Measurements from ENCODE around the gene TMEM163.
"Not testable (repeated sequence)": the region's sequence is repeated elsewhere in the genome, so short reads cannot be mapped to it uniquely, and the experiment has no call there.

Gene TMEM163

GRCh38 chr2:134568413-134568812, 150.4 kb downstream of the TMEM163 start:
- H3K4me3 ChIP-seq (ENCODE audit: low read depth, low read length) = no peak overlapping the region
- TF ChIP-seq, protein P1, sequence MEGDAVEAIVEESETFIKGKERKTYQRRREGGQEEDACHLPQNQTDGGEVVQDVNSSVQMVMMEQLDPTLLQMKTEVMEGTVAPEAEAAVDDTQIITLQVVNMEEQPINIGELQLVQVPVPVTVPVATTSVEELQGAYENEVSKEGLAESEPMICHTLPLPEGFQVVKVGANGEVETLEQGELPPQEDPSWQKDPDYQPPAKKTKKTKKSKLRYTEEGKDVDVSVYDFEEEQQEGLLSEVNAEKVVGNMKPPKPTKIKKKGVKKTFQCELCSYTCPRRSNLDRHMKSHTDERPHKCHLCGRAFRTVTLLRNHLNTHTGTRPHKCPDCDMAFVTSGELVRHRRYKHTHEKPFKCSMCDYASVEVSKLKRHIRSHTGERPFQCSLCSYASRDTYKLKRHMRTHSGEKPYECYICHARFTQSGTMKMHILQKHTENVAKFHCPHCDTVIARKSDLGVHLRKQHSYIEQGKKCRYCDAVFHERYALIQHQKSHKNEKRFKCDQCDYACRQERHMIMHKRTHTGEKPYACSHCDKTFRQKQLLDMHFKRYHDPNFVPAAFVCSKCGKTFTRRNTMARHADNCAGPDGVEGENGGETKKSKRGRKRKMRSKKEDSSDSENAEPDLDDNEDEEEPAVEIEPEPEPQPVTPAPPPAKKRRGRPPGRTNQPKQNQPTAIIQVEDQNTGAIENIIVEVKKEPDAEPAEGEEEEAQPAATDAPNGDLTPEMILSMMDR (IDR thresholded peaks at IDR 0.05; ENCODE audit: borderline replicate concordance, insufficient read depth, low read depth, low read length) = no peak

- H3K4me3 ChIP-seq (ENCODE audit: low read depth, low read length) = no peak overlapping the region
- TF ChIP-seq, protein P1 (IDR thresholded peaks at IDR 0.05; ENCODE audit: borderline replicate concordance, insufficient read depth, low read depth, low read length) = no peak
Observed at GRCh38 chr2:134567666-134568065, 151.1 kb downstream of the TMEM163 start.

DNA sequence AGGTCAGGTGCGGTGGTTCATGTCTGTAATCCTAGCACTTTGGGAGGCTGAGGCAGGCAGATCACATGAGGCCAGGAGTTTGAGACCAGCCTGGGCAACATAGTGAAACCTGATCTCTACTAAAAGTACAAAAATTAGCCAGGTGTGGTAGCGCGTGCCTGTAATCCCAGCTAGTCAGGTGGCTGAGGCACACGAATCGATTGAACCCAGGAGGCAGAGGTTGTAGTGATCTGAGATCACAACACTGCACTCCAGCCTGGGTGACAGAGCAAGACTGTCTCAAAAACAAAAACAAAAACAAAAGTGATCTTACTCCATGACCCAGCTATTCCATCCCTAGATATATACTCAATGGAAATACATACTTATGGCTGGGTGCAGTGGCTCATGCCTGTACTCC, 153.8 kb downstream of the TMEM163 start:
- not testable (repeated sequence) for H3K4me3 ChIP-seq (ENCODE audit: low read depth, low read length)

DNA sequence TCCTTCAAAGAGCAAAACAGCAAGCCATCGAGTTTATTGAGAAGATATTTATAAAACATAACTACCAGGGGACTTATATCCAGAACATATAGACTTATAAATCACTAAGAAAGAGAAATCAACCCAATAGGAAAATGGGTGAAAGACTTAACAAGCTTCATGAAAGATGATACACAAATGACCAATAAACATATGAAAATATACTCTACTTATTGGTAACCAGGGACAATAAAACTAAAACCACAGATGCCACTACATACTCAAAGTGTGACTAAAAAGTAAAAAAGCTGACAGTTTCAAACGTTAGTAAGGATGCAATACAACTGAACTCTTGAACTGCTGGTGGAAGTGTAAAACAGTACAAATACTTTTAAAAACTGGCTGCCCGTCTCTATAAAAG, 154.3 kb downstream of the TMEM163 start:
- TF ChIP-seq, protein P1 (IDR thresholded peaks at IDR 0.05; ENCODE audit: borderline replicate concordance, insufficient read depth, low read depth, low read length) = no peak
- no peak overlapping the region for H3K4me3 ChIP-seq (ENCODE audit: low read depth, low read length)

GRCh38 chr2:134558208-134558830, 160.5 kb downstream of the TMEM163 start:
- H3K4me3 ChIP-seq (ENCODE audit: low read depth, low read length) = no peak overlapping the region
- TF ChIP-seq, protein P1 (IDR thresholded peaks at IDR 0.05; ENCODE audit: borderline replicate concordance, insufficient read depth, low read depth, low read length) = no peak

DNA sequence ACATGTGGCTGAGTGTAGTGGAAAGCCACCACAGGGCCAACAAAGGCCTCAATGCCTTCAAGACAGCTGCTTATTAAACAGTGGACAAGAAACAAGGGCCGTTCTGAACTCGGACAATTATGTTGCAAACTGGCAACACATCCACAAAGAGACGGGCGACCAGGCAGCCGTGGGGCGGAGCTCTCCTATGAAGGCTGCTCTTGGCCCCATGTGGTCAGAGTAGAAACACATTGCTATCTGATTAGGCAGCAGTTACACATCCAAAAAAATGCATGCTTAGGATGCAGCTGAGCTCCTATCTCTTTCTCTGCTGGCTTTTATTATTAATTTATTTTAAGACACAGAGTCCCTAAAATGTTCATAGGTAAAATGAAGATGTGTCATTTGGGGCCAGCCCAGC, 163.4 kb downstream of the TMEM163 start:
- H3K4me3 ChIP-seq (ENCODE audit: low read depth, low read length) = no peak overlapping the region
- TF ChIP-seq, protein P1 (IDR thresholded peaks at IDR 0.05; ENCODE audit: borderline replicate concordance, insufficient read depth, low read depth, low read length) = no peak

DNA sequence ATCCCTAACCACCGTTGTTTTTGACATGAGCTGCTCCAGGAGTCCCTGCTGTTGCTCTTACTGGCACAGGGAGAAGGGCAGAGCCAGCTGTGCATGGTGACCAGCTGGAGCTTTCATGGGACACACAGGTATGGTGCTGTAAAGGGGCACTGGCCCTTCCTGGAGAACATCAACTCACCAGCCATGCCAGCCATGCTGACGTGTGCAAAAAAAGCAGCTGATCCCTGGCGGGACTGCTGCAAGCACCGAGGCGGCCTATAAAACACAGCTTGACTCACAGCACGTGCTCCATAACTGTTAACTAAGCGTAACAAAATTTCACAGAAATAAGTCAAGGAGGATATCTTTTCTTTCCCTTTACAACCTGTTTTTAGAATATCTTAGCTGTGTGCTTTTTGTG, 165.1 kb downstream of the TMEM163 start:
- H3K4me3 ChIP-seq (ENCODE audit: low read depth, low read length) = no peak overlapping the region
- TF ChIP-seq, protein P1 (IDR thresholded peaks at IDR 0.05; ENCODE audit: borderline replicate concordance, insufficient read depth, low read depth, low read length) = no peak
